Keratinocyte (primary cell): ENCODE measurements around the gene TGFBI.

ENCODE experiments used
- EZH2 ChIP-seq: IDR thresholded peaks from one replicate; pipeline ENCODE4 v1.6.1; 2012; ENCODE audit warnings: inconsistent platforms, mild to moderate bottlenecking, low read length, moderate library complexity
- TF ChIP-seq, protein P1 (sequence below), 3 experiments: IDR thresholded peaks in 1 of 3; conservative IDR thresholded peaks in 1 of 3; optimal IDR thresholded peaks in 1 of 3; 2 replicates in 2 of 3; 3 replicates in 1 of 3; pipeline versions ENCODE3 to v1.5.1; 2011; ENCODE audit warnings: low read length in 3 of 3, mild to moderate bottlenecking in 3 of 3, moderate library complexity in 2 of 3, control low read depth in 1 of 3, inconsistent platforms in 1 of 3; ENCODE audit not compliant: insufficient read depth in 2 of 3; ENCODE audit errors: extremely low read depth in 1 of 3

DNA sequence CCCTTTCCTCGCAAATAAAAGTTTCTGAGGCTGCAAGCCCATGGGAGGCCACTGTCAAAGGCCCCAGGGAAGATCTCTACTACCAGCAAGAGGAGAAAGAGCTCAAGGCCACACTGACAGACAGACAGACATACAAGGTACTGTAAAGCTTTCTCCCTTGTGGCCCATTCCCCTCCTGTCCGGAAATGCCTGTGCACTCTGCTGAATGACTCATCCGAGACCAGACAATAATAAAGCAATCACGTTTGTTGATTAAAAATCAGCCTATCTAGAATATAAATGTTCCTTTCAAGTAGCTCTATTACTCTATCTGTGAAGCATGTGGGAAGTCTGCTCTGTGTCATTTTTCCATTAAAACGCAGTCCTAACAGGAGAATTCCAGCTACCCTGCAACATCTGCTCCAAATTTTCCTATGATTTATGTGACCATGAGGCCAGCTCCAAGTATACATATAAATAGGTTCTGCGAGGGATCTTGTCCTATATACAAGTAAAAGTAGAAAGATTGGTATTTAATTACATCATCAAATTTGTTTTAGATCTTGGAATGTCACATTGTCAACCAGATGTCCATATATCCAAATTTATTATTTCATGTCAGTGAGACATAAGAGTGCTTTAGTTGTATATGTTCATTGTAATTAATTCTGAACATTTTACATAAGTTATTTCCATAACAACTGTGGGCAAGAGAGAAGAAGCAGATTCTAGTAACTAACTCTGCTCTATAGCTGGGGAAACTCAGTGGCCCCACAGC, 34.7 kb upstream of the TGFBI start:
- TF ChIP-seq EZH2, result no peak
- TF ChIP-seq, protein P1, sequence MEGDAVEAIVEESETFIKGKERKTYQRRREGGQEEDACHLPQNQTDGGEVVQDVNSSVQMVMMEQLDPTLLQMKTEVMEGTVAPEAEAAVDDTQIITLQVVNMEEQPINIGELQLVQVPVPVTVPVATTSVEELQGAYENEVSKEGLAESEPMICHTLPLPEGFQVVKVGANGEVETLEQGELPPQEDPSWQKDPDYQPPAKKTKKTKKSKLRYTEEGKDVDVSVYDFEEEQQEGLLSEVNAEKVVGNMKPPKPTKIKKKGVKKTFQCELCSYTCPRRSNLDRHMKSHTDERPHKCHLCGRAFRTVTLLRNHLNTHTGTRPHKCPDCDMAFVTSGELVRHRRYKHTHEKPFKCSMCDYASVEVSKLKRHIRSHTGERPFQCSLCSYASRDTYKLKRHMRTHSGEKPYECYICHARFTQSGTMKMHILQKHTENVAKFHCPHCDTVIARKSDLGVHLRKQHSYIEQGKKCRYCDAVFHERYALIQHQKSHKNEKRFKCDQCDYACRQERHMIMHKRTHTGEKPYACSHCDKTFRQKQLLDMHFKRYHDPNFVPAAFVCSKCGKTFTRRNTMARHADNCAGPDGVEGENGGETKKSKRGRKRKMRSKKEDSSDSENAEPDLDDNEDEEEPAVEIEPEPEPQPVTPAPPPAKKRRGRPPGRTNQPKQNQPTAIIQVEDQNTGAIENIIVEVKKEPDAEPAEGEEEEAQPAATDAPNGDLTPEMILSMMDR (optimal IDR thresholded peaks at IDR 0.05 in 1 of 3, IDR thresholded peaks at IDR 0.05 in 1 of 3, conservative IDR thresholded peaks at IDR 0.05 in 1 of 3; ENCODE audit: extremely low read depth in 1 of 3, insufficient read depth in 2 of 3, low read length in 3 of 3), result no peak
